ENCODE data around the gene PLEKHA5.
"Not testable (repeated sequence)": the region's sequence is repeated elsewhere in the genome, so short reads cannot be mapped to it uniquely, and the experiment has no call there.

The PLEKHA5 gene

GRCh38 chr12:19169222-19169621, 39.7 kb downstream of the PLEKHA5 start:
- no peak for DNase-seq (ENCODE audit: low spot score)

- not testable (repeated sequence) for DNase-seq (ENCODE audit: low spot score)
Measured at GRCh38 chr12:19170286-19170685, 40.8 kb downstream of the PLEKHA5 start.

GRCh38 chr12:19171731-19172130, 42.2 kb downstream of the PLEKHA5 start:
- no peak for DNase-seq (ENCODE audit: low spot score)

GRCh38 chr12:19177754-19178153, 48.2 kb downstream of the PLEKHA5 start:
- no peak for DNase-seq (ENCODE audit: low spot score)

GRCh38 chr12:19179986-19180385, 50.5 kb downstream of the PLEKHA5 start:
- no peak for DNase-seq (ENCODE audit: low spot score)

GRCh38 chr12:19181666-19182426, 52.3 kb downstream of the PLEKHA5 start:
- no peak for DNase-seq (ENCODE audit: low spot score)

- DNase-seq (ENCODE audit: low spot score) = no peak
Measured at GRCh38 chr12:19183121-19183838, 53.7 kb downstream of the PLEKHA5 start.

GRCh38 chr12:19185262-19185929, 55.9 kb downstream of the PLEKHA5 start:
- DNase-seq (ENCODE audit: low spot score) = no peak

- DNase-seq (ENCODE audit: low spot score) = peak; percentile 59
Measured at GRCh38 chr12:19186722-19187661, 57.5 kb downstream of the PLEKHA5 start.

GRCh38 chr12:19189522-19189921, 60.0 kb downstream of the PLEKHA5 start:
- no peak for DNase-seq (ENCODE audit: low spot score)

- DNase-seq (ENCODE audit: low spot score) = no peak
Measured at GRCh38 chr12:19190292-19191031, 60.9 kb downstream of the PLEKHA5 start.

GRCh38 chr12:19191089-19191488, 61.6 kb downstream of the PLEKHA5 start:
- no peak for DNase-seq (ENCODE audit: low spot score)

- DNase-seq (ENCODE audit: low spot score) = no peak
Measured at GRCh38 chr12:19191563-19191962, 62.0 kb downstream of the PLEKHA5 start.

- no peak for DNase-seq (ENCODE audit: low spot score)
Measured at GRCh38 chr12:19192710-19193109, 63.2 kb downstream of the PLEKHA5 start.

GRCh38 chr12:19194963-19195362, 65.4 kb downstream of the PLEKHA5 start:
- DNase-seq (ENCODE audit: low spot score) = no peak

GRCh38 chr12:19196959-19197630, 67.6 kb downstream of the PLEKHA5 start:
- no peak for DNase-seq (ENCODE audit: low spot score)

- no peak for DNase-seq (ENCODE audit: low spot score)
Measured at GRCh38 chr12:19198272-19198671, 68.7 kb downstream of the PLEKHA5 start.

GRCh38 chr12:19199332-19199731, 69.8 kb downstream of the PLEKHA5 start:
- no peak for DNase-seq (ENCODE audit: low spot score)

GRCh38 chr12:19200261-19200660, 70.7 kb downstream of the PLEKHA5 start:
- DNase-seq (ENCODE audit: low spot score) = no peak

GRCh38 chr12:19201661-19202060, 72.1 kb downstream of the PLEKHA5 start:
- DNase-seq (ENCODE audit: low spot score) = no peak

- DNase-seq (ENCODE audit: low spot score) = no peak
Measured at GRCh38 chr12:19203013-19203412, 73.5 kb downstream of the PLEKHA5 start.

Measured in SW480 (cell line).